Kidney epithelial cell (primary cell): ENCODE data around the gene GXYLT2. TPM values are rescaled to one million over a fixed set of nuclear protein-coding genes. Genes with fewer than 3 reads are reported as not detected.
A peak's percentile ranks its signal among the peaks of the same experiment; 100 is the strongest.
"Not testable (repeated sequence)": the region's sequence is repeated elsewhere in the genome, so short reads cannot be mapped to it uniquely, and the experiment has no call there.

Source experiments
- DNase-seq: peaks from one replicate; pipeline ENCODE4 v3.0.0-alpha.2; 2010; ENCODE audit warnings: low read depth
- H3K27me3 ChIP-seq: 2 replicates; pipeline ENCODE4 v1.6.0; 2011; ENCODE audit warnings: low read length; ENCODE audit not compliant: control insufficient read depth, insufficient read depth
- H3K36me3 ChIP-seq: 2 replicates; pipeline ENCODE4 v1.5.1; 2011; ENCODE audit warnings: low read length; ENCODE audit not compliant: control insufficient read depth, insufficient read depth
- H3K4me3 ChIP-seq: 2 replicates; pipeline ENCODE4 v1.5.1; 2011; ENCODE audit warnings: low read depth, mild to moderate bottlenecking, control low read depth, low read length
- total RNA-seq: library from RNA; depleted of rRNA; stranded (reverse); fragments of >200 nt; gene quantifications from 2 replicates; pipeline ENCODE4 v1.2.3, GENCODE V29; 2015
- TF ChIP-seq, protein P1 (sequence below): IDR thresholded peaks from 2 replicates; pipeline ENCODE4 v1.5.1; 2011; ENCODE audit warnings: mild to moderate bottlenecking, moderate library complexity, low read length, control low read depth, inconsistent platforms; ENCODE audit not compliant: insufficient read depth, poor library complexity, severe bottlenecking

Gene GXYLT2
- total RNA-seq, 1 donor from 2014 or later: 9.3 TPM

DNA sequence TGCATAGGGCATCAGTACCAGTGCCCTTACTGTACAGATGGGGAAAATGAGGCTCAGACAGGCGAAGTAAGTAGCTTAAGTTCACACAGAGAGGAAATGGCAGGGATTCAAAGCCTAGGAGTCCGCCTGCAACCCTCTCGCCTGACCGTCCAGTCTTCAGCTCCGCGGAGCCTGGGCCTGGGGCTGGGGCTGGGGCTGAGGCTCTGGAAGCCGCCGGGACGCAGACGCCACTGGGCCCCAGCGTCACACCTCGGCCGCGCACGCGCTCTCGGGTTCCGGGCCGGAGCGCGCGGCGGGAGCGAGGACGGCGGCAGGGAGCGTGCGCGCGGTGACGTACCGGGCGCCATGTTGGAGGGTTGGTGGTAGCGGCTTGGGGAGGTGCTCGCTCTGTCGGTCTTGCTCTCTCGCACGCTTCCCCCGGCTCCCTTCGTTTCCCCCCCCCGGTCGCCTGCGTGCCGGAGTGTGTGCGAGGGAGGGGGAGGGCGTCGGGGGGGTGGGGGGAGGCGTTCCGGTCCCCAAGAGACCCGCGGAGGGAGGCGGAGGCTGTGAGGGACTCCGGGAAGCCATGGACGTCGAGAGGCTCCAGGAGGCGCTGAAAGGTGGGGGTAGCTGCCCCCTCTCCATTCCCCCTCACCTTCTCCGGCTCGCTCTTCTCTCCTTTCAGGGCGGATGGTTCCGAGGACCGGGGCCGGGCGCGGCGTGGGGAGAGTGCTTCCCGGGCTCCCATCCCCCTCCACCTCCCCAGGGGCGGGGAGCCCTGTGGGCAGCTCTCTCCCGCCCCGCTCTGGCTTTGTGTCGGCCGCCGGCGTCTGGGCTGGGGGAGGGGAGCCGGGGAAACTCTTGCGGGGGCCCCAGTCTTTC lies 108.9 kb downstream of the GXYLT2 start, which contains the start of gene PPP4R2:
PPP4R2 (plus strand) TSS at position 339 of the 861 bp plus-strand sequence; CDS start at position 566, 227 bp downstream.
- no peaks in the 10 kb centered on the region for H3K36me3 ChIP-seq
- H3K4me3 ChIP-seq: peak within 1 kb of the TSS; percentile 96
- TF ChIP-seq, protein P1, sequence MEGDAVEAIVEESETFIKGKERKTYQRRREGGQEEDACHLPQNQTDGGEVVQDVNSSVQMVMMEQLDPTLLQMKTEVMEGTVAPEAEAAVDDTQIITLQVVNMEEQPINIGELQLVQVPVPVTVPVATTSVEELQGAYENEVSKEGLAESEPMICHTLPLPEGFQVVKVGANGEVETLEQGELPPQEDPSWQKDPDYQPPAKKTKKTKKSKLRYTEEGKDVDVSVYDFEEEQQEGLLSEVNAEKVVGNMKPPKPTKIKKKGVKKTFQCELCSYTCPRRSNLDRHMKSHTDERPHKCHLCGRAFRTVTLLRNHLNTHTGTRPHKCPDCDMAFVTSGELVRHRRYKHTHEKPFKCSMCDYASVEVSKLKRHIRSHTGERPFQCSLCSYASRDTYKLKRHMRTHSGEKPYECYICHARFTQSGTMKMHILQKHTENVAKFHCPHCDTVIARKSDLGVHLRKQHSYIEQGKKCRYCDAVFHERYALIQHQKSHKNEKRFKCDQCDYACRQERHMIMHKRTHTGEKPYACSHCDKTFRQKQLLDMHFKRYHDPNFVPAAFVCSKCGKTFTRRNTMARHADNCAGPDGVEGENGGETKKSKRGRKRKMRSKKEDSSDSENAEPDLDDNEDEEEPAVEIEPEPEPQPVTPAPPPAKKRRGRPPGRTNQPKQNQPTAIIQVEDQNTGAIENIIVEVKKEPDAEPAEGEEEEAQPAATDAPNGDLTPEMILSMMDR: no peak
- H3K27me3 ChIP-seq: no peaks in the 10 kb centered on the region
- no peak for DNase-seq

GRCh38 chr3:72997421-72997961 lies 109.6 kb downstream of the GXYLT2 start:
- peak; percentile 35 for DNase-seq
- TF ChIP-seq, protein P1: peak; percentile 49
- H3K4me3 ChIP-seq: peak overlapping the region; percentile 96
- H3K27me3 ChIP-seq: no peaks in the 10 kb centered on the region
- no peaks in the 10 kb centered on the region for H3K36me3 ChIP-seq

DNA sequence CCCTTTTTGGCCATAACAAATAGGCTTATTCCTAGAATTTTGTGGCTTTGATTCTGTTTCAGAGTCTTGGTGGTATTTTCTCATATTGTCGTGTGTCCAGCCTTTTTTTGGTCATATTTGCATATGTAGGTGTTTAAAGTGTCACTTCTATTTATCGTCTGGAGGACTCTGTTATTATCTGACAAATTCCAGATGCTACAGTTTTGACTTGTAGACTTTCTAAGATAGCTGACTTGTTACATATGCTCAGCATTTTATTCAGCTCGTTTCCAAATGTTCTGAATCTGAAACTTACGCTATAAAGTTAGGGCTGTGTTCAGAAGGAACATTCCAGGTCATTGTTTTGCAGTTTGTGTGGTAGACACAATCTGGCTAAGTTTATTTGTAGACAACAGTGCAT lies 110.6 kb downstream of the GXYLT2 start:
- Histone ChIP-seq H3K4me3 (peak overlapping the region; percentile 96), H3K36me3 (no peaks in the 10 kb centered on the region), H3K27me3 (no peaks in the 10 kb centered on the region)
- TF ChIP-seq, protein P1: no peak
- DNase-seq: no peak

DNA sequence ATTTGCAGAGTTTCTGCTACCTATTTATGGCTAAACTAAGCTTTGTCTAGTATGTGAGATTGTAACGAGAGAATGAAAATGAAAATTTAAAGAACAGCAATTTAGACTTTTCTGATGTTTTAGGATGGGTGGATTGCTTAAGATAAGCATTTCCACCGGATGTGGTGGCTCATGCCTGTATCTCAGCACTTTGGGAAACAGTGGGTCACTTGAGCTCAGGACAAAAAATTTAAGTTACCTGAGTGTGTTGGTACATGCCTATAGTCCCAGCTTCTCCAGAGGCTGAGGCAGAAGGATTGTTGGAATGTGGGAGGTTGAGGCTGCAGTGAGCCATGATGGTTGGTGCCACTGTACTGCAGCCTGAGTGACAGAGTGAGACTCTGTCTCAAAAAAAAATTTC lies 112.1 kb downstream of the GXYLT2 start:
- Histone ChIP-seq H3K27me3 (no peaks in the 10 kb centered on the region), H3K4me3 (no peak overlapping the region), H3K36me3 (no peaks in the 10 kb centered on the region)
- no peak for DNase-seq
- TF ChIP-seq, protein P1: no peak

DNA sequence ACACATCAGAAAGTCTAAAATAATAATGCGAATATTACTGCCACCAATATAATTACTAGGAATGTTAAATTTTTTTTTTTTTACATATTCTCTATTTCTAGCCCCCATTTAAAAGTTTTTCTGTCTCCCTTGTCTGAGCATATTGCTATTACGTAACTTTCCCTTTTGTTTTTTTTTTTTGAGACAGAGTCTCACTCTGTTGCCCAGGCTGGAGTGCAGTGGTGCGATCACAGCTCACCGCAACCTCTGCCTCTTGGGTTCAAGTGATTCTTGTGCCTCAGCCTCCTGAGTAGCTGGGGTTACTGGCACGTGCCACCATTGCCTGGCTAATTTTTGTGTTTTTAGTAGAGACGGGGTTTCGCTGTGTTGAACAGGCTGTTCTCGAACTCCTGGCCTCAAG lies 115.2 kb downstream of the GXYLT2 start:
- H3K27me3 ChIP-seq, DNase-seq, H3K4me3 ChIP-seq, H3K36me3 ChIP-seq: not testable (repeated sequence)

DNA sequence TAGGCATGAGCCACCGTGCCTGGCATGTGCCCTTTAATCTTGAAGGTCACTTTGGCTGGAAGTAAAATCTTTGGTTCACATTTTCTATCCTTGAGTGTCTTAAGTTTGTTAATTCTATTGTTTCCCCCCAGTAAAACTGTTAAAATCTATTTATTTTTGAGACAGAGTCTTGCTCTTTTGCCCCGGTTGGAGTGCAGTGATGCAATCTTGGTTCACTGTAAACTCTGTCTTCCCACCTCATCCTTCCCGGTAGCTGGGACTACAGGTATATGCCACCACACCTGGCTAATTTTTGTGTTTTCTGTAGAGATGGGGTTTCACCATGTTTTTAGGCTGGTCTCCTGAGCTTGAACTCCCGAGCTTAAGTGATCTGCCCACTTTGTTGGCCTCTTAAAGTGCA lies 116.5 kb downstream of the GXYLT2 start:
- no peaks in the 10 kb centered on the region for H3K36me3 ChIP-seq
- no peak for DNase-seq
- TF ChIP-seq, protein P1: no peak

More for the DNA sequence above, 116.5 kb downstream of the GXYLT2 start:
- Histone ChIP-seq H3K27me3 (no peaks in the 10 kb centered on the region), H3K4me3 (no peak overlapping the region)
